ENCODE data around the gene CKM. TPM values are rescaled to one million over a fixed set of nuclear protein-coding genes. Genes with fewer than 3 reads are reported as not detected.

The CKM gene
- total and polyA plus RNA-seq, 2 of the 4 experiments (the other 2 are of a cell fraction): not detected

DNA sequence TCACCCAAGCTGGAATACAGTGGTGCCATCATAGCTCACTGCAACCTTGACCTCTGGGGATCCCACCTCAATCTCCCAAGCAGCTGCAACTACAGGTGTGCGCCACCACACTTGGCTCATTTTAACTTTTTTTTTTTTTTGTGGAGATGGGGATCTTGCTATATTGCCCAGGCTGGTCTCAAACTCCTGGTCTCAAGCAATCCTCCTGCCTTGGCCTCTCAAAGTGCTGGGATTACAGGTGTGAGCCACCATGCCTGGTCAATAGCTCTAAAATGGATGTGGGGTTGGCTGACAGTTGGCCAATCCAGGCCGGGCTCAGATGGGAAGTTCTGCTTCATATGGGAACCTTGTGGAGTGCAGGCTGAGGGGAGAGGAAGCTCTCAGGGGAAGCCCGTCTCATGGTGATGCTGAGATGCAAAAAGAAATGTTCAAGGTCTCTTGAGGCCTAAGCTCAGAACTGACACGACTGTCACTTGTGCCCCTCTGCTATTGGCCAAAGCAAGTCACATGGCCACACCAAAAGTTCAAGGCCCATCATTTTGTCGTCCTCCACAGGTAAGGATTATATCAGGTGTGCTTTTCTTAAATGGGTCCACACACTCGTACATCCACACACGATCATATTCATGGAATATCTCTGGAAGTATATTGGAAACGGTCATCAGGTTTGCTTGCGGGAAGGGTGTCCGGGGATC is 11.1 kb upstream of the CKM start:
- Histone ChIP-seq H3K9me1 (ENCODE audit: insufficient read depth, low read length) (no peaks in the 10 kb centered on the region), H2BK20ac (ENCODE audit: low read depth, low read length) (no peak overlapping the region), H3K79me1 (ENCODE audit: low read depth in 1 of 2, low read length in 2 of 2) (no peaks in the 10 kb centered on the region), H3K27me3 (ENCODE audit: control insufficient read depth, insufficient read depth, low read length) (no peaks in the 10 kb centered on the region), H3K9ac (ENCODE audit: low read depth, low read length) (no peak overlapping the region), H4K8ac (ENCODE audit: low read depth in 2 of 2, low read length in 2 of 2) (no peak overlapping the region), H2BK5ac (ENCODE audit: low read depth, low read length, poor library complexity, severe bottlenecking) (no peak overlapping the region), H3K18ac (ENCODE audit: low read depth, low read length) (no peak overlapping the region), H4K91ac (ENCODE audit: insufficient read depth, low read depth, low read length) (no peak overlapping the region), H4K5ac (ENCODE audit: low read depth, low read length) (no peak overlapping the region), H4K20me1 (ENCODE audit: insufficient read depth, low read length) (no peaks in the 10 kb centered on the region), H3K36me3 (ENCODE audit: control insufficient read depth, insufficient read depth, low read length) (no peaks in the 10 kb centered on the region), H3K14ac (replicated peaks; ENCODE audit: low read depth, low read length) (no peak overlapping the region), H3K23ac (ENCODE audit: low read depth, low read length) (no peak overlapping the region), H2AFZ (replicated peaks; ENCODE audit: low read length, poor library complexity) (peak overlapping the region; percentile 5), H3K4me1 (ENCODE audit: control insufficient read depth, insufficient read depth, low read length) (no peaks in the 10 kb centered on the region), H3K27ac (ENCODE audit: insufficient read depth, low read length) (no peak overlapping the region), H3K9me3 (ENCODE audit: control insufficient read depth, insufficient read depth, low read length) (no peaks in the 10 kb centered on the region), H2BK15ac (ENCODE audit: low read depth, low read length) (no peak overlapping the region), H3K4ac (ENCODE audit: low read depth, low read length) (no peak overlapping the region), H2AK5ac (ENCODE audit: low read depth, low read length) (no peak overlapping the region), H3K4me3 (ENCODE audit: insufficient read depth, low read depth, low read length) (no peak overlapping the region), H2BK120ac (ENCODE audit: low read depth, low read length) (no peak overlapping the region), H3K56ac (ENCODE audit: extremely low read depth, insufficient read depth, low read length) (no peak overlapping the region), H2AK9ac (replicated peaks; ENCODE audit: low read depth, low read length, poor library complexity) (no peak overlapping the region), H3K4me2 (ENCODE audit: low read depth, low read length) (no peak overlapping the region)
- ATAC-seq (ENCODE audit: low read depth) (no peak), DNase-seq (no peak)
- dilution Hi-C loops (cut with HindIII; ENCODE audit: low sequenced_read_pairs, unreplicated experiment): no loop called here
- CTCF ChIA-PET: no interaction called here
- no CpG with 5 or more reads among the region's 10 CpGs for WGBS, 2 experiments (ENCODE audit: extremely low coverage in 2 of 2, insufficient read length in 1 of 2)
- TF ChIP-seq, protein P1, sequence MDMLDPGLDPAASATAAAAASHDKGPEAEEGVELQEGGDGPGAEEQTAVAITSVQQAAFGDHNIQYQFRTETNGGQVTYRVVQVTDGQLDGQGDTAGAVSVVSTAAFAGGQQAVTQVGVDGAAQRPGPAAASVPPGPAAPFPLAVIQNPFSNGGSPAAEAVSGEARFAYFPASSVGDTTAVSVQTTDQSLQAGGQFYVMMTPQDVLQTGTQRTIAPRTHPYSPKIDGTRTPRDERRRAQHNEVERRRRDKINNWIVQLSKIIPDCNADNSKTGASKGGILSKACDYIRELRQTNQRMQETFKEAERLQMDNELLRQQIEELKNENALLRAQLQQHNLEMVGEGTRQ (IDR thresholded peaks at IDR 0.05; ENCODE audit: low read depth, low read length): peak; percentile 45
- no peak for TF ChIP-seq MAFK (IDR thresholded peaks at IDR 0.05; ENCODE audit: low read depth, low read length)
- in situ Hi-C loops (cut with MboI; ENCODE audit: low sequenced_read_pairs): no loop called here
- POLR2A ChIA-PET (ENCODE audit: unreplicated experiment): no interaction called here
- intact Hi-C loops (cut with micrococcal nuclease): no loop called here
- no TSS peak for BruUV-seq (replicated peaks)

Measured in IMR-90 (cell line).